Esophagus squamous epithelium (tissue), 4 donors: ENCODE results near the gene NOXA1.

Experiments used
- CTCF ChIP-seq, 6 experiments: fragments of 450-650 bp in 4 of 6; fragments of 200-600 bp in 2 of 6; sonication (generic) in 2 of 6; IDR thresholded peaks; one replicate each; pipeline ENCODE4 v1.5.1; 2016 to 2019; ENCODE audit warnings: antibody characterized with exemption in 6 of 6, mild to moderate bottlenecking in 4 of 6, moderate library complexity in 4 of 6
- POLR2A ChIP-seq, 4 donors: fragments of 450-650 bp; IDR thresholded peaks; one replicate each; pipeline ENCODE4 v1.6.1; 2017; ENCODE audit warnings: antibody characterized with exemption in 4 of 4, mild to moderate bottlenecking in 4 of 4, moderate library complexity in 3 of 4

- TF ChIP-seq CTCF (IDR thresholded peaks at IDR 0.05) (no peak), POLR2A (IDR thresholded peaks at IDR 0.05) (no peak)
Measured at GRCh38 chr9:137375321-137376058, 47.7 kb upstream of the NOXA1 start.
